ENCODE data around the gene SRP14.
"Not testable (repeated sequence)": the region's sequence is repeated elsewhere in the genome, so short reads cannot be mapped to it uniquely, and the experiment has no call there.

The SRP14 gene

DNA sequence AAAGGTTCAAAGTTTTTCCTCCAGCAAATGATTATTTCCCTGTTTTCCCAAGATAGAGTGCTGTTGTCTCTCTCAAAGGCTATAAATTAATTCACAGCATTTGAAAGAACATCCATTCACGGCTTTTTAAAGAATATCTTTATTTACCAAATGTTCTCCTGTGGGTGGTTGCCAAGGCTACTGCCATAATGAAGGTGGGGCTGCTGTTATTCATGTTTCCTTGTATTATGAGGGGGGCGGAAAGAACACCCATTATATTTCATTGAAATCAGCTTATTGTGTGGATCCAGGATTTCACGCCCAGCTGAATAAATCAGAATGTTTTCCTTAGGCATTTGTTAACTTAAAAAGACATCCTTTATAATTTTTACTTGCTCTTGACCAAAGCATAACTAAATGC lies 10.1 kb downstream of the SRP14 start:
- DNase-seq (ENCODE audit: low read depth), result no peak

- DNase-seq (ENCODE audit: low read depth), result no peak
Observed at GRCh38 chr15:40028193-40028592, 10.8 kb downstream of the SRP14 start.

DNA sequence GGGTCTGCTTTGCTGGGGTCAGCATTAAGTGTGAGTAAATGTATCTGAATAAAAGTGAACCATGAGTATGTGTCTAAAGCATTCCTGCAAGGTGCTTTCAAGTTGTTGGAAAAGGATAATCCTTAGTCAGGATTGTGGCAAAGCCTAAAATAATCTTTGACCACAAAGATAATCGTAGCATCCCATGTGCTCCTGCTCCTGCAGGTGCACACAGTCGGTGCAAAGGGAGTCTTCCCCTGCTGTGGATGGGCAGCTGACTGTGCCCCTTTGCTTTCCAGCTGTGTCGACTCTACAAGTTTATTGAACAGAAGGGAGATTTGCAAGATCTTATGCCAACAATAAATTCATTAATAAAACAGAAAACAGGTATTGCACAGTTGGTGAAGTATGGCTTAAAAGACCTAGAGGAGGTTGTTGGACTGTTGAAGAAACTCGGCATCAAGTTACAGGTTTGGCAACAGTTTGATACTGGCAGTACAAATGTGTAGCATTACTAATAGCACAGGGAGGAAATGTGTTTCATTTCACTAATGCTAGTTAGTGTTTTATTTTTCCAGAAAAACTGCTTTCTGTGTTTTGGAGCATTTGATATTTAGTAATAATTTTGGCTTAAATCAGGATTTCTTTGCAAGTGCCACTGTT lies 22.6 kb downstream of the SRP14 start:
- DNase-seq (ENCODE audit: low read depth), result no peak

- DNase-seq (ENCODE audit: low read depth), result no peak
Observed at GRCh38 chr15:40014390-40014789, 24.6 kb downstream of the SRP14 start.

DNA sequence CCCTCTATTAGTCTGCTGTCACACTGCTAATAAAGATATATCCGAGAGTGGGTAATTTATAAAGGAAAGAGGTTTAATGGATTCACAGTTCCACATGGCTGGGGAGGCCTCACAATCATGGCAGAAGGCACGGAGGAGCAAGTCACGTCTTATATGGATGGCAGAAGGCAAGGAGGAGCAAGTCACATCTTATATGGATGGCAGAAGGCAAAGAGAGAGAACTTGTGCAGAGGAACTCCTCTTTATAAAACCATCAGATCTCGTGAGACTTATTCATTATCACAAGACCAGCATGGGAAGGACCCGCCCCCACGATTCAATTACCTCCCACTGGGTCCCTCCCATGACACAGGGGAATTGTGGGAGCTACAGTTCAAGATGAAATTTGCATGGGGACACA lies 25.6 kb downstream of the SRP14 start:
- not testable (repeated sequence) for DNase-seq (ENCODE audit: low read depth)

DNA sequence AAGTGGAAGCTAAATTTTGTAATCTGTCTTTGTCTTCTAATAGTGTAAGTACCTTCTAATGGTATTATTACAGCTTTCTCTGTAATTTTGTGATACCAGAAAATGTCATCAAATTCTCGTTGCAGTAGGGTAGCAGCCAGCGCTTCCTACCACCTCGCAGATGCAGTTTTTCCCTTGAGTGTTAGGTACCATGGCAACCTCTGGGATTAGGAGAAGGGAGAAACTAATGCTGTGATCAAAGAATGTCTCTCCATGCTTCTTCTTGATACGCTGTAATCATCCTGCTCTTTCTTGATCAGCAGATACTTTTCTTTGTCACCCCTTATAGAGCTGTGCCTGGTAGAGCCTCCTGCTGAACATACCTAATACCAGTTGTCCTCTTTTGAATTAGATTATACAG lies 27.7 kb downstream of the SRP14 start:
- DNase-seq (ENCODE audit: low read depth), result no peak

DNA sequence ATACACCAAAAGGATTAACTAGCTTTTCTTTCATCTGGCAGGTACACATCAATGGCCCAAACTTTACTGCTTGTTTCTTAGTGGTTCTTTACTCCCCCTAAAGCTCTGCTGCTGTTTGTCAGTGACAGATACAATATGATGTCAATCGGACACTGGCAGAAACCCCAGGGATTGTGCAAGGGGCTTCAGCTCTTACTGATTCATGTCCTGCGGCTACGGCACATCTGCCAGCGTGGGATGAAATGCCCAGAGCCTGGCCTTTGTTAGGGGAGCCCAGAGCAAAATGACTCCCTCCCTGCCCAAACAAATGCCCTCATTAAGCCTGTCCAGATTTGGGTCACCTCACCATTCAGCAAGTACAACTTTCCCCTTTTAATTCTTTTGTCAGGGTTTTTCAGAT lies 28.3 kb downstream of the SRP14 start:
- DNase-seq (ENCODE audit: low read depth), result no peak

GRCh38 chr15:40008061-40008765 lies 30.8 kb downstream of the SRP14 start:
- DNase-seq (ENCODE audit: low read depth), result no peak

- peak; percentile 42 for DNase-seq (ENCODE audit: low read depth)
Observed at GRCh38 chr15:40006646-40007045, 32.3 kb downstream of the SRP14 start.

GRCh38 chr15:40006003-40006402 lies 33.0 kb downstream of the SRP14 start:
- DNase-seq (ENCODE audit: low read depth), result no peak

DNA sequence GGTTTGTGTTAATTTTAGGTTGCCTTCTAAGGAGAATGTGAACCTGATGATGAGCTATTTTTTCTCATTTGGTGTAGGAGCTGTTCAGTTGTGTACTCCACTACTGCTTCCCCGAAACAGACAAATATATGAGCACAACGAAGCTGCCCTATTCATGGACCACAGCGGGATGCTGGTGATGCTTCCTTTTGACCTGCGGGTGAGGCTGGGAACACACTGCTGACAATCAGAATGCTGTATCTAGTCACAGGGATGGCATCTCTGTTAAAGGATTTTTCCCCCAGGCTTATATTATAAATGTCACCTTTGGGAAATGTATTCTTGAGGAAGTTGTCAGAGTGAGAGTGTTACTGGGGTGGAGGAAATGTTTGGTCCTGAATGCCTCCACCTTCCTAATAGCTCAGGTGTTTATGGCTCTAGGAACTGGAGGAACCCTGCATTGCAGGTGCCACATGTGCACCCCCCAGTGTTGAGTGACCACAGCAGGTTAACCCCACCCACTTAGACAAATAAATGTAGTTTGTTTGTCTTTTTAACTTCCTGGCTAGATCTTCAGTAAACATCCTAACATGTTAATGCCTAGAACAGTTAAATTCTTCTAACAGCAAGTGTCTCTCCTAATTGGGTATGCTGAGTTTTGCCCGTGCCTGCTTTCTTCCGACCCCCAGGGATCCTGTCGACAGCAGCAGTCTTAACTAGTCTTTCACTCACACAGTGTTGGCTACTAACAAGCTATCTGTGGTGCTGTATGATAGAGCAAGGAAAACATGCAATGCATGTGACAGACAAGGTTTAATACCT lies 35.7 kb downstream of the SRP14 start:
- DNase-seq (ENCODE audit: low read depth), result no peak

DNA sequence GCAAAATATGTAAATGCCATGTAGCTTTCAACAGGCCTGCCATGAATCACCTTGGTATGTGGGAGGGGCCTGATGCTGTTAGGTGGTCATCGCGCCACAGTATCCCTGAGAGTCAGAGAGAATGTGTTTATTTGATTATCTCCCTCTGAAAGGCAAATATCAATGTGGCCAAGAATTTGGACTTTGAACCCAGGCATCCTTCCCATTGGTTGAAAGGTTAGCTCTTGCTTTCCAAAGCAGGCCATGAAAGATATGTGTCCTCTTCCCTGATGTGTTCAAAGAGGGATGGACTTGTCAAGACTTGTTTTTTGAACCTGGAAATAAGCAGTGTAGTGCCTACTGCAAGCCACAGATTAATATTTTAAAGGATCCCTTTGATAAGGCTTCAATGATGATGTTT lies 36.7 kb downstream of the SRP14 start:
- DNase-seq (ENCODE audit: low read depth), result no peak

GRCh38 chr15:39999538-40000200 lies 39.3 kb downstream of the SRP14 start:
- no peak for DNase-seq (ENCODE audit: low read depth)

DNA sequence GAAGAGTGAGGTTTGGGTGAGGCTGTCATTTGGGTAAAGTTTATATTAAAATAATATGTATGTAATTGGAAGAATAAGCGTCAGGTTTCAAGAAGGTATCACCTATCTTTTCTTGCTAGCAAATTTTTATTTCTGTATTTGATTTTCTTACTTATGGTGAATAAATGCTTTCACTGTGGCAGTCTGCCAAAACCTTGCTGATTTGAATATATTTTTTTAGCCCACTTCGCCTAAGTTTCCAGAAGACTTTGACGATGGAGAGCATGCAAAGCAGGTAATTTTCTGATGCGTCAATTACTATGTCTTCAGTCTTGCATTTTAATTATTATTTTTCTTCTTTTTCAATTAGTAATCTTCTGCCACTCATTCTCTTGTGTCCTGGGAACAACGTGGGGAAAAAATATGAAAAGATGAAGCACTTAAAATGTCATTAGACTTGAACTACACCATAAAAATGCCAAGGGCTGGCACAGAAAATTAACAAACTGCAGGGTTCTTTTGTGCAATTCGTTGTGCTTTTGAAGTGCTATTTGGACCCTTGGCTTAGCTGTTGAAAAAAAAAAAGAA lies 40.4 kb downstream of the SRP14 start:
- no peak for DNase-seq (ENCODE audit: low read depth)

DNA sequence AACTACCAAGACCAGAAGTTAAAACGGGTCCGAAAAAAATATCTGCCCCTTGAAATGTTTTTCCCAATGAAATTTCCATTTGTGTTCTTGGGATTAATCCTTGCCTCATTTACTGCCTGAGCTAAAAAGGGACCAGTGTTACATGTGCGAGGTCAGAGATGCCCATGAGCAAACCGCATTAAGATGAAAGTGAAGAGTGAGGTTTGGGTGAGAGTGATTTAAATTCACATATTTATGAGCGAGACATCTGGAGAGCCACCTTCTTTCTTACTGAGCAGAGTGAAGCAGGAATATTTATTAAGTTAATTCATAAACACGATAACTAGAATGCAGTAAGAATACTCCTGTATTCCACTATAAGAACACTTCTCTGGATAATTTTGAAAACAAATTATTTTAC lies 41.3 kb downstream of the SRP14 start:
- DNase-seq (ENCODE audit: low read depth), result no peak

- no peak for DNase-seq (ENCODE audit: low read depth)
Observed at GRCh38 chr15:39997031-39997430, 42.0 kb downstream of the SRP14 start.

DNA sequence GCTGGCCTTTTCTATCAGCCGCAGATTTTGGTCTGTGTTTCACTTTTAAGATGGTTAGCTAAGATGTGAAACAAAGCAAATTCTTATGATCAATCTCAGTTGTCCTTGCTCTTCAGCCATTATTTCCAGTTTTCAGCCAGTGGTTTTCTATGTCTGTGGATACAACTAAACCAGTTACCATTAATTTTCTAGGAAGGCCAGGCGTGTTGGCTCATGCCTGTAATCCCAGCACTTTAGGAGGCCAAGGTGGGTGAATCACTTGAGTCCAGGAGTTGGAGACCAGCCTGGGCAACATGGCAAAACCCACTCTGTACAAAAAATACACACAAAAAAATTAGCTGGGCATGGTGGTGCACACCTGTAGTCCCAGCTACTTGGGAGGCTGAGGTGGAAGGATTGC lies 42.8 kb downstream of the SRP14 start:
- DNase-seq (ENCODE audit: low read depth), result not testable (repeated sequence)

GRCh38 chr15:39992953-39993352 lies 46.0 kb downstream of the SRP14 start:
- not testable (repeated sequence) for DNase-seq (ENCODE audit: low read depth)

GRCh38 chr15:39990706-39991105 lies 48.3 kb downstream of the SRP14 start:
- DNase-seq (ENCODE audit: low read depth), result no peak

GRCh38 chr15:39987821-39988220 lies 51.2 kb downstream of the SRP14 start:
- no peak for DNase-seq (ENCODE audit: low read depth)
